H1 (cell line): ENCODE data around the gene C1S. TPM values are rescaled to one million over a fixed set of nuclear protein-coding genes. Genes with fewer than 3 reads are reported as not detected.

Source experiments
- CBX5 ChIP-seq: fragments of 300-800, 300-1000 bp; sonication (generic); IDR thresholded peaks from 2 replicates; pipeline ENCODE4 v1.7.1; 2016; ENCODE audit warnings: antibody characterized with exemption, low read length, low read depth
- EP300 ChIP-seq, 2 experiments: IDR thresholded peaks; 1 replicate in 1 of 2; 2 replicates in 1 of 2; pipeline ENCODE4 v1.6.1; 2011 to 2012; ENCODE audit warnings: low read depth in 2 of 2, low read length in 2 of 2, mild to moderate bottlenecking in 2 of 2, borderline replicate concordance in 1 of 2, inconsistent platforms in 1 of 2, moderate library complexity in 1 of 2
- RAD21 ChIP-seq, 2 experiments: IDR thresholded peaks in 1 of 2; conservative IDR thresholded peaks in 1 of 2; 2 replicates each; pipeline ENCODE4 v1.6.1; 2011; ENCODE audit warnings: low read depth in 2 of 2, low read length in 2 of 2, improper control_type of control experiment in 1 of 2, inconsistent platforms in 1 of 2, mild to moderate bottlenecking in 1 of 2, moderate library complexity in 1 of 2
- polyA plus RNA-seq, 7 experiments: library from polyadenylated mRNA; depleted of rRNA in 3 of 7; stranded (reverse) in 5 of 7; unstranded in 2 of 7; fragments of >200 nt in 5 of 7; fragments of 200-250 nt in 2 of 7; gene quantifications; 1 replicate in 5 of 7; 2 replicates in 1 of 7; 4 replicates in 1 of 7; pipeline versions ENCODE4 v1.2.1 to v1.2.3, GENCODE V29; 2011 to 2013; ENCODE audit warnings: missing spikeins in 2 of 7, mixed read lengths in 2 of 7
- total RNA-seq: library from RNA; stranded (reverse); fragmentation: NEBNext Ultra II Directional; extraction: Animal tissue kit (Norgen Biotek cat#: 25700); gene quantifications from 2 replicates; pipeline ENCODE4 v1.2.1, GENCODE V29; 2021

Gene C1S
- total and polyA plus RNA-seq, 2 of the 8 experiments (the other 6 are each of a cell fraction or from before 2014, with no cell fraction given) = 4.4 to 7.3 TPM

GRCh38 chr12:7058850-7059395 lies 1.6 kb upstream of the C1S start (continued):
- no peak for TF ChIP-seq CBX5
- TF ChIP-seq EP300 (IDR thresholded peaks at IDR 0.05; ENCODE audit: borderline replicate concordance in 1 of 2, low read depth in 2 of 2, low read length in 2 of 2) = no peak
- TF ChIP-seq RAD21 (IDR thresholded peaks at IDR 0.05 in 1 of 2, conservative IDR thresholded peaks at IDR 0.05 in 1 of 2; ENCODE audit: low read depth in 2 of 2, low read length in 2 of 2) = no peak
- TF ChIP-seq, all 59 proteins: peak for 0
